Karpas-422 (cell line): ENCODE results near the gene KANSL3. TPM values are rescaled to one million over a fixed set of nuclear protein-coding genes. Genes with fewer than 3 reads are reported as not detected.

Experiments used
- DNase-seq: peaks from one replicate; pipeline ENCODE4 v3.0.0-alpha.2; 2015
- H2AFZ ChIP-seq: fragments of 200-600 bp; sonication (generic); 2 replicates; pipeline ENCODE4 v1.6.1; 2014; ENCODE audit warnings: antibody characterized with exemption, low read length, mixed read lengths
- H3K27ac ChIP-seq: fragments of 200-600 bp; sonication (generic); 2 replicates; pipeline ENCODE4 v1.5.1; 2014; ENCODE audit warnings: mild to moderate bottlenecking, low read length, moderate library complexity
- H3K27me3 ChIP-seq: fragments of 200-600 bp; sonication (generic); 2 replicates; pipeline ENCODE4 v1.6.1; 2014; ENCODE audit warnings: low read length, mixed read lengths
- H3K36me3 ChIP-seq: fragments of 200-600 bp; sonication (generic); 2 replicates; pipeline ENCODE4 v1.6.1; 2014; ENCODE audit warnings: low read length, mixed read lengths; ENCODE audit not compliant: insufficient read depth
- H3K4me1 ChIP-seq: fragments of 200-600 bp; sonication (generic); 2 replicates; pipeline ENCODE4 v1.6.1; 2014; ENCODE audit warnings: mild to moderate bottlenecking, low read length, mixed read lengths
- H3K4me2 ChIP-seq: fragments of 200-600 bp; sonication (generic); 2 replicates; pipeline ENCODE4 v1.6.1; 2014; ENCODE audit warnings: low read length, low read depth, mild to moderate bottlenecking; ENCODE audit not compliant: poor library complexity, severe bottlenecking
- H3K4me3 ChIP-seq: fragments of 200-600 bp; sonication (generic); 2 replicates; pipeline ENCODE4 v1.5.1; 2014; ENCODE audit warnings: mild to moderate bottlenecking, antibody characterized with exemption, low read length, mixed read lengths
- H3K79me2 ChIP-seq: fragments of 200-600 bp; sonication (generic); 2 replicates; pipeline ENCODE4 v1.6.1; 2014; ENCODE audit warnings: mild to moderate bottlenecking, low read length, mixed read lengths
- H3K9ac ChIP-seq: fragments of 200-600 bp; sonication (generic); 2 replicates; pipeline ENCODE4 v1.6.0; 2014; ENCODE audit warnings: low read length
- H3K9me2 ChIP-seq: fragments of 200-600 bp; sonication (generic), shearing (Covaris generic); replicated peaks from 2 replicates; pipeline ENCODE4 v1.6.0; 2014; ENCODE audit warnings: mild to moderate bottlenecking, low read length, moderate library complexity; ENCODE audit not compliant: insufficient read depth
- H3K9me3 ChIP-seq: fragments of 300-700, 200-600 bp; sonication (generic); 2 replicates; pipeline ENCODE4 v1.6.1; 2014; ENCODE audit warnings: low read length, mixed read lengths
- H4K20me1 ChIP-seq: fragments of 200-600 bp; sonication (generic); 2 replicates; pipeline ENCODE4 v1.6.1; 2014; ENCODE audit warnings: mild to moderate bottlenecking, antibody characterized with exemption, low read length, low read depth; ENCODE audit not compliant: insufficient read depth
- total RNA-seq: library from RNA; depleted of rRNA; stranded (reverse); fragments of >200 nt; shearing (Covaris generic); gene quantifications from 2 replicates; pipeline ENCODE4 v1.2.3, GENCODE V29; 2014; ENCODE audit warnings: low replicate concordance

KANSL3 gene
- total RNA-seq, 1 experiment from 2014 or later, result 40.6 TPM

GRCh38 chr2:96550787-96551604, 87.1 kb downstream of the KANSL3 start:
- Histone ChIP-seq H3K9me2 (no peaks in the 10 kb centered on the region), H3K27me3 (no peaks in the 10 kb centered on the region), H3K27ac (no peak overlapping the region), H3K9ac (no peak overlapping the region), H2AFZ (no peak overlapping the region), H3K79me2 (no peaks in the 10 kb centered on the region), H4K20me1 (no peaks in the 10 kb centered on the region), H3K9me3 (no peaks in the 10 kb centered on the region), H3K4me2 (no peak overlapping the region), H3K36me3 (no peaks in the 10 kb centered on the region), H3K4me3 (no peak overlapping the region), H3K4me1 (peaks cover 7% of the 10 kb centered on the region)
- no peak for DNase-seq

- H3K79me2 ChIP-seq, result no peaks in the 10 kb centered on the region
- H3K9ac ChIP-seq, result no peak overlapping the region
- H3K9me2 ChIP-seq, result no peaks in the 10 kb centered on the region
- H3K27ac ChIP-seq, result no peak overlapping the region
- H2AFZ ChIP-seq, result no peak overlapping the region
- no peak overlapping the region for H3K4me3 ChIP-seq
- no peak overlapping the region for H3K4me2 ChIP-seq
- DNase-seq, result peak; percentile 83
- no peaks in the 10 kb centered on the region for H3K9me3 ChIP-seq
- no peaks in the 10 kb centered on the region for H4K20me1 ChIP-seq
- H3K4me1 ChIP-seq, result peaks cover 7% of the 10 kb centered on the region
- H3K36me3 ChIP-seq, result no peaks in the 10 kb centered on the region
- H3K27me3 ChIP-seq, result no peaks in the 10 kb centered on the region
Observed at GRCh38 chr2:96549967-96550786, 87.9 kb downstream of the KANSL3 start.

- H3K4me1 ChIP-seq, result peaks cover 5% of the 10 kb centered on the region
- no peak overlapping the region for H2AFZ ChIP-seq
- no peaks in the 10 kb centered on the region for H3K9me3 ChIP-seq
- no peaks in the 10 kb centered on the region for H3K27me3 ChIP-seq
- no peaks in the 10 kb centered on the region for H3K36me3 ChIP-seq
- H3K79me2 ChIP-seq, result no peaks in the 10 kb centered on the region
- no peak overlapping the region for H3K4me3 ChIP-seq
- no peak overlapping the region for H3K27ac ChIP-seq
- H4K20me1 ChIP-seq, result no peaks in the 10 kb centered on the region
- no peak overlapping the region for H3K9ac ChIP-seq
- H3K9me2 ChIP-seq, result no peaks in the 10 kb centered on the region
- H3K4me2 ChIP-seq, result no peak overlapping the region
- DNase-seq, result no peak
Observed at GRCh38 chr2:96549466-96549785, 88.7 kb downstream of the KANSL3 start.

- no peaks in the 10 kb centered on the region for H3K27me3 ChIP-seq
- no peaks in the 10 kb centered on the region for H4K20me1 ChIP-seq
- H3K27ac ChIP-seq, result no peak overlapping the region
- no peak overlapping the region for H2AFZ ChIP-seq
- H3K9me2 ChIP-seq, result no peaks in the 10 kb centered on the region
- no peak overlapping the region for H3K9ac ChIP-seq
- no peak for DNase-seq
- H3K4me3 ChIP-seq, result no peak overlapping the region
- H3K36me3 ChIP-seq, result no peaks in the 10 kb centered on the region
- no peaks in the 10 kb centered on the region for H3K4me1 ChIP-seq
- no peaks in the 10 kb centered on the region for H3K9me3 ChIP-seq
- no peak overlapping the region for H3K4me2 ChIP-seq
- no peaks in the 10 kb centered on the region for H3K79me2 ChIP-seq
Observed at GRCh38 chr2:96548558-96549465, 89.3 kb downstream of the KANSL3 start.

- no peaks in the 10 kb centered on the region for H3K9me3 ChIP-seq
- H3K79me2 ChIP-seq, result no peaks in the 10 kb centered on the region
- H3K4me3 ChIP-seq, result no peak overlapping the region
- no peak for DNase-seq
- no peak overlapping the region for H3K4me2 ChIP-seq
- H3K9me2 ChIP-seq, result no peaks in the 10 kb centered on the region
- no peaks in the 10 kb centered on the region for H3K4me1 ChIP-seq
- no peak overlapping the region for H2AFZ ChIP-seq
- H3K27ac ChIP-seq, result no peak overlapping the region
- H3K36me3 ChIP-seq, result no peaks in the 10 kb centered on the region
- no peaks in the 10 kb centered on the region for H4K20me1 ChIP-seq
- H3K27me3 ChIP-seq, result no peaks in the 10 kb centered on the region
- no peak overlapping the region for H3K9ac ChIP-seq
Observed at GRCh38 chr2:96547731-96548171, 90.4 kb downstream of the KANSL3 start.

GRCh38 chr2:96547203-96547641, 90.9 kb downstream of the KANSL3 start:
- Histone ChIP-seq H3K27me3 (no peaks in the 10 kb centered on the region), H3K9me2 (no peaks in the 10 kb centered on the region), H4K20me1 (no peaks in the 10 kb centered on the region), H3K79me2 (no peaks in the 10 kb centered on the region), H3K9me3 (no peaks in the 10 kb centered on the region), H3K4me2 (no peak overlapping the region), H3K36me3 (no peaks in the 10 kb centered on the region), H2AFZ (no peak overlapping the region), H3K4me1 (no peaks in the 10 kb centered on the region), H3K27ac (no peak overlapping the region), H3K4me3 (no peak overlapping the region), H3K9ac (no peak overlapping the region)
- no peak for DNase-seq

GRCh38 chr2:96546797-96547196, 91.3 kb downstream of the KANSL3 start:
- H3K36me3 ChIP-seq, result no peaks in the 10 kb centered on the region
- no peak for DNase-seq

More at GRCh38 chr2:96546797-96547196, 91.3 kb downstream of the KANSL3 start:
- no peak overlapping the region for H3K9ac ChIP-seq
- H3K4me2 ChIP-seq, result no peak overlapping the region
- H3K9me2 ChIP-seq, result no peaks in the 10 kb centered on the region
- H3K27me3 ChIP-seq, result no peaks in the 10 kb centered on the region
- no peaks in the 10 kb centered on the region for H3K4me1 ChIP-seq
- H2AFZ ChIP-seq, result no peak overlapping the region
- no peaks in the 10 kb centered on the region for H3K9me3 ChIP-seq
- no peaks in the 10 kb centered on the region for H4K20me1 ChIP-seq
- no peak overlapping the region for H3K27ac ChIP-seq
- H3K4me3 ChIP-seq, result no peak overlapping the region
- H3K79me2 ChIP-seq, result no peaks in the 10 kb centered on the region
